ENCODE measurements around the gene TYMS. TPM values are rescaled to one million over a fixed set of nuclear protein-coding genes. Genes with fewer than 3 reads are reported as not detected.
A peak's percentile ranks its signal among the peaks of the same experiment; 100 is the strongest.

TYMS gene
- total and polyA plus RNA-seq, 9 of the 15 experiments (the other 6 are each of a cell fraction or from before 2014, with no cell fraction given), result 69.1 to 409 (median 175) TPM

- TF ChIP-seq GTF3C2 (IDR thresholded peaks at IDR 0.05; ENCODE audit: borderline replicate concordance, extremely low read depth, insufficient read length), result no peak
- TF ChIP-seq BRD4 (IDR thresholded peaks at IDR 0.05), result no peak
- no peak for TF ChIP-seq NCOR1 (IDR thresholded peaks at IDR 0.05)
- no peak for TF ChIP-seq ZZZ3 (IDR thresholded peaks at IDR 0.05)
- TF ChIP-seq MEF2D (tag; conservative IDR thresholded peaks at IDR 0.05; ENCODE audit: low read depth), result no peak
- no peak for TF ChIP-seq NONO (IDR thresholded peaks at IDR 0.05; ENCODE audit: low read depth in 2 of 2, low read length in 1 of 2)
- peak; percentile 66; the same call in 1 of the 2 replicates for TF ChIP-seq ARID3A (IDR thresholded peaks at IDR 0.05; ENCODE audit: borderline replicate concordance, low read depth, low read length)
- TF ChIP-seq CTCF (IDR thresholded peaks at IDR 0.05 in 2 of 3, conservative IDR thresholded peaks at IDR 0.05 in 1 of 3; ENCODE audit: insufficient read depth in 2 of 3, low read depth in 1 of 3, low read length in 3 of 3), result peak; percentile 78 to 85 (median 82)
- TF ChIP-seq TFAP4 (CRISPR knock-in tag; IDR thresholded peaks at IDR 0.05; ENCODE audit: borderline replicate concordance), result no peak
- TF ChIP-seq RAD21 (CRISPR knock-in tag; conservative IDR thresholded peaks at IDR 0.05 in 1 of 2, IDR thresholded peaks at IDR 0.05 in 1 of 2), result peak; percentile 70 to 81
- no peak for TF ChIP-seq SREBF1 (IDR thresholded peaks at IDR 0.05; ENCODE audit: borderline replicate concordance, low read depth, low read length)
- TF ChIP-seq ZNF655 (CRISPR knock-in tag; IDR thresholded peaks at IDR 0.05), result no peak
- TF ChIP-seq CTCFL (IDR thresholded peaks at IDR 0.05; ENCODE audit: borderline replicate concordance, insufficient read depth, low read depth, low read length, poor library complexity, severe bottlenecking), result peak; percentile 57
Measured at GRCh38 chr18:623761-624620, 33.5 kb upstream of the TYMS start (continued).
